Lower lobe of right lung (tissue), 2 donors: ENCODE data around the gene TLR10. TPM values are rescaled to one million over a fixed set of nuclear protein-coding genes. Genes with fewer than 3 reads are reported as not detected.
A peak's percentile ranks its signal among the peaks of the same experiment; 100 is the strongest.

ENCODE experiments used
- ATAC-seq, 2 donors: fragments of 200-7000 bp; cut with Tn5 transposase; one replicate each; pipeline ENCODE4 v1.9.1; 2020 to 2022; ENCODE audit warnings: mild to moderate bottlenecking in 2 of 2, moderate library complexity in 2 of 2
- DNase-seq: peaks from one replicate; pipeline ENCODE4 v3.0.0-alpha.2; 2020
- H3K27ac ChIP-seq: fragments of 200-600 bp; one replicate; pipeline ENCODE4 v1.8.0; 2022
- H3K27me3 ChIP-seq: fragments of 200-600 bp; one replicate; pipeline ENCODE4 v1.8.0; 2022; ENCODE audit warnings: low read depth
- H3K36me3 ChIP-seq: fragments of 200-600 bp; one replicate; pipeline ENCODE4 v1.8.0; 2022; ENCODE audit warnings: mild to moderate bottlenecking
- H3K4me1 ChIP-seq: fragments of 200-600 bp; one replicate; pipeline ENCODE4 v1.8.0; 2022
- H3K4me3 ChIP-seq: fragments of 200-600 bp; one replicate; pipeline ENCODE4 v1.8.0; 2022; ENCODE audit warnings: mild to moderate bottlenecking
- H3K9me3 ChIP-seq: fragments of 200-600 bp; one replicate; pipeline ENCODE4 v1.8.0; 2022
- intact Hi-C: fragments of 100-400 bp; cut with DNase I; formaldehyde crosslinking; loops from one replicate; pipeline ENCODE4 v1.11.0; 2022
- total RNA-seq: library from RNA; stranded (reverse); fragmentation: NEBNext Ultra II Directional; extraction: Animal tissue kit (Norgen Biotek cat#: 25700); gene quantifications from one replicate; pipeline ENCODE4 v1.2.1, GENCODE V29; 2021
- TF ChIP-seq, protein P1 (sequence below): fragments of 200-600 bp; IDR thresholded peaks from one replicate; pipeline ENCODE4 v1.8.0; 2022; ENCODE audit warnings: antibody characterized with exemption, mild to moderate bottlenecking
- donor health status: DM: no; HTN: yes; CAD: no; lungs with severe emphysema.

Gene TLR10
- total RNA-seq, 1 donor from 2014 or later, result 1.2 TPM

DNA sequence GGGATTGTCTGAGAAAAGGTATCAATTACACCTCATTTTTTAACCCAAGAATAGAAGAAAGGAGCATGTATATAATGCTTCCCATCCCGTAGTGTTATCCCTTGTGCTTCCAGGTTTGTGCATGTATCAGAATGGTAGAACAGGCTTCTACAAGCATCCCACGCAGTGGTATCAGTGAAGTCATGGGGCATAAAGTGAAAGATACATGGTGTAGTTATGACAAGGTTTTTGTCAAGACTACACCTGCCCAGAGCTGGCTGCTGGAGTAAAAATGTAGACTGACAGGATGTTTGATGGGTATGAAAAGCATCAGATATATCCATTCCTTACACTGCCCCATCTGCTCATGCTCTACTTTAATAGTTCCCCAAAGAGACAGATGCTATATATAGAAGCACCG is 12.3 kb upstream of the TLR10 start:
- H3K36me3 ChIP-seq, result peaks cover 23% of the 10 kb centered on the region
- H3K4me3 ChIP-seq, result no peak overlapping the region
- no peaks in the 10 kb centered on the region for H3K9me3 ChIP-seq
- no peaks in the 10 kb centered on the region for H3K27me3 ChIP-seq
- intact Hi-C loops, result no loop called here
- ATAC-seq, result no peak
- no peak overlapping the region for H3K27ac ChIP-seq
- no peaks in the 10 kb centered on the region for H3K4me1 ChIP-seq
- no peak for DNase-seq
- TF ChIP-seq, protein P1, sequence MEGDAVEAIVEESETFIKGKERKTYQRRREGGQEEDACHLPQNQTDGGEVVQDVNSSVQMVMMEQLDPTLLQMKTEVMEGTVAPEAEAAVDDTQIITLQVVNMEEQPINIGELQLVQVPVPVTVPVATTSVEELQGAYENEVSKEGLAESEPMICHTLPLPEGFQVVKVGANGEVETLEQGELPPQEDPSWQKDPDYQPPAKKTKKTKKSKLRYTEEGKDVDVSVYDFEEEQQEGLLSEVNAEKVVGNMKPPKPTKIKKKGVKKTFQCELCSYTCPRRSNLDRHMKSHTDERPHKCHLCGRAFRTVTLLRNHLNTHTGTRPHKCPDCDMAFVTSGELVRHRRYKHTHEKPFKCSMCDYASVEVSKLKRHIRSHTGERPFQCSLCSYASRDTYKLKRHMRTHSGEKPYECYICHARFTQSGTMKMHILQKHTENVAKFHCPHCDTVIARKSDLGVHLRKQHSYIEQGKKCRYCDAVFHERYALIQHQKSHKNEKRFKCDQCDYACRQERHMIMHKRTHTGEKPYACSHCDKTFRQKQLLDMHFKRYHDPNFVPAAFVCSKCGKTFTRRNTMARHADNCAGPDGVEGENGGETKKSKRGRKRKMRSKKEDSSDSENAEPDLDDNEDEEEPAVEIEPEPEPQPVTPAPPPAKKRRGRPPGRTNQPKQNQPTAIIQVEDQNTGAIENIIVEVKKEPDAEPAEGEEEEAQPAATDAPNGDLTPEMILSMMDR, result no peak

DNA sequence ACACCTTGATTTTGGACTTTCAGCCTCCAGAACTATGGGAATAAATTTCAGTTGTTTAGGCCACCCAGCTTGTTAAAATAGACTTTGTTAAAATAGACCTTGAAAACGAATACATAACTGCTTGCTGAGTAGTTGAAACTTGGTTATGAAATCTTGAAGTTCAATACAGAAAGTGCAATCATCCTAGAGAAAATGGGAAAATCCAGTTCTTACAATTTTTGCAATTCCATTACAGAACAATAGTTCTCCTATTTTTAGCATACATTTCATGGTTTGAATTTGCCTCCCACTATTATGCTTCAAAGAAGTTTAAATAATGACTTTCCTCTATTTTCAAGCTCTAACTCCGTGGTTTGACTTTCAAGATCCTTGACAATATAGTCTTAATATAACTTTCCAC is 11.3 kb upstream of the TLR10 start:
- peaks cover 13% of the 10 kb centered on the region for H3K36me3 ChIP-seq
- H3K4me3 ChIP-seq, result no peak overlapping the region
- TF ChIP-seq, protein P1, result no peak
- H3K9me3 ChIP-seq, result no peaks in the 10 kb centered on the region
- intact Hi-C loops, result no loop called here
- H3K27me3 ChIP-seq, result no peaks in the 10 kb centered on the region
- DNase-seq (no peak), ATAC-seq (no peak)
- no peaks in the 10 kb centered on the region for H3K4me1 ChIP-seq
- no peak overlapping the region for H3K27ac ChIP-seq

DNA sequence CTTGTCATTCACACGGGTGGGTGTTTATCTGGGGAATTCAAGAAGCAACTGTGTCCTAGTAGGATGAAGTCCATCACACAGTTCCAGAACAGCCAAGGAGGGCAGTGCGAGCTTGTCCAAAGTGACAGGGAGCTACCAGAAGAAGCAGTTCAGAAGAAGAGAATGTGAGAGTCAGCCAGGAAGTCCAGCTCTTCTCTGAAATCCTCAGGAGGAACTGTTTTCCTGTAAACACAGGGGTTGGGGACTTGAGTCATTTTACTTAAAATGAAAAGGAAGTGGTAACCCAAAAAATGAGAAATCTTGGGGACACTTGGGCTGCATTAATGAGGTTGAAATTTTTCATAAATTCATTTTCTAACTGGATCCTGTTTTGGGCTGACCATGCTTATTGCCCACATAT is 8.2 kb upstream of the TLR10 start:
- H3K4me3 ChIP-seq, result no peak overlapping the region
- ATAC-seq, result no peak
- DNase-seq, result no peak
- no peaks in the 10 kb centered on the region for H3K9me3 ChIP-seq
- no peaks in the 10 kb centered on the region for H3K36me3 ChIP-seq
- no peaks in the 10 kb centered on the region for H3K27me3 ChIP-seq
- TF ChIP-seq, protein P1, result no peak
- intact Hi-C loops, result no loop called here
- H3K4me1 ChIP-seq, result no peaks in the 10 kb centered on the region
- no peak overlapping the region for H3K27ac ChIP-seq

DNA sequence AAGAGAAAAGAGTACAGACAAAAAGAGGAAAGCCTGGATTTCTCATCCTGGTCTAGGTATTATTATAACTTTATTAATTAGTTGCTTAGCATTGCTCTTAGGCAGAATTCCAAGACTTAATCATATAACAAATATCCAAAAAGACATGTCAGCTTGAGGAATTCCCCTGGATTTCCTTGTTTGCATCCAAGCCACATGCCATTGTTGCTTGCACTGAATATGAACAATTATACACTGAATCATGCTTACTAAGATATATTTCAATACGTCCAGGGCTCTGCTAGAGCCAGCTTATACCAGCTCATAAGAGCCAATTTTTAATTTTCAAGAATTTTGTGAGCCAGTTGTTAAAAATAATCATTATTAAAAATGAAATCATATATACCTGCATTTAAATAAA is 5.5 kb upstream of the TLR10 start:
- ATAC-seq (no peak), DNase-seq (no peak)
- Histone ChIP-seq H3K27me3 (no peaks in the 10 kb centered on the region), H3K9me3 (no peaks in the 10 kb centered on the region), H3K4me1 (no peaks in the 10 kb centered on the region), H3K4me3 (no peak overlapping the region), H3K27ac (no peak overlapping the region), H3K36me3 (no peaks in the 10 kb centered on the region)
- intact Hi-C loops, result no loop called here
- TF ChIP-seq, protein P1, result no peak

DNA sequence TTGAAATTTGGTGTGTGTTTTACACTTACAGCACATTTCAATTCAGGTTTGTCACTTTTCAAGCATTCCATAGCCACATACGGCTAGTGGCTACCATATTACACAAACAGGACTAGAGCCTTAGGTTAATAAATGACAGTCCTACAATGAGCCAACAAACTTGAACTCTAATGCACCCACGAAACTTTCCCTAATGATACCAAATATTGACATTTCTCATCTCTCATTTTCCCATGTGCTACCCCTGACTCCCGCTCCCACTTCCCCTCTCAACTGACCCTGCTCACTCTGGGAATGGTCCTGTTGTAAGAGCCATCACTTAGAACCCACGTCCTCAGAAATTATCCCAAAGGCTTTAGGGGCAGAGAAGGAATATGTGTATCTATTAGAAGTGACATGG is 4.9 kb upstream of the TLR10 start:
- H3K4me1 ChIP-seq, result no peaks in the 10 kb centered on the region
- intact Hi-C loops, result no loop called here
- no peak overlapping the region for H3K4me3 ChIP-seq
- H3K27ac ChIP-seq, result no peak overlapping the region
- H3K36me3 ChIP-seq, result no peaks in the 10 kb centered on the region
- H3K27me3 ChIP-seq, result no peaks in the 10 kb centered on the region
- DNase-seq (no peak), ATAC-seq (no peak)
- TF ChIP-seq, protein P1, result no peak
- no peaks in the 10 kb centered on the region for H3K9me3 ChIP-seq

DNA sequence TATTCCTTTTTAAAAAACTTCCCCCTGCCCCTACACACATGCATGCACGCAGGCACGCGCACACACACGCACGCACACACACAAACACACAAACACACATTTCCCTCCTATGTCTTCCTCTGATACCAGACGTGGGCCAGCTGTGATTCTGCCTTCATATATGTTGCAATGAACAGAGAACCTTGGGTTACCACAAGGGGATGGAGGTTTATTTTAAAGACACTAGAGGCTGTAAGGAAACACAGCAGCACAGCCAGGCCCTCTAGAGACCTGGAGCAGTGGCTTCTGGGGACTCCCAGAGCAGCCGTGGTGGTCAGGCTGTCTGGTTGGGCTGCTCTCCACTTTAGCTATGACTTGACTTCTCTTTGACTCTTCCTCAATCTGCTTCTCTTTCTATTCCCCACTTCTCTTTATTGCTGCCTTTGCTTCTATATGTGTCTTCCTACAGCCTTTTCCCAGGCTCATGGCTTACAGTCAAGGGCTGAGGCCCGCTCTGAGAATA is 3.2 kb upstream of the TLR10 start:
- Histone ChIP-seq H3K4me1 (no peaks in the 10 kb centered on the region), H3K27ac (peak overlapping the region; percentile 32), H3K9me3 (no peaks in the 10 kb centered on the region), H3K4me3 (no peak overlapping the region), H3K36me3 (no peaks in the 10 kb centered on the region), H3K27me3 (no peaks in the 10 kb centered on the region)
- DNase-seq, result peak; percentile 62
- intact Hi-C loops, result no loop called here
- TF ChIP-seq, protein P1, result no peak
- peak; percentile 79 to 90 for ATAC-seq
